ENCODE results near the gene FBXL19.

FBXL19 gene

GRCh38 chr16:30925632-30925987, 2.2 kb downstream of the FBXL19 start:
- no peaks in the 10 kb centered on the region for H3K79me2 ChIP-seq
- H3K4me2 ChIP-seq (ENCODE audit: low read length): no peak overlapping the region
- H3K36me3 ChIP-seq (ENCODE audit: control insufficient read depth, insufficient read depth, low read length): no peaks in the 10 kb centered on the region
- H3K27me3 ChIP-seq (ENCODE audit: control insufficient read depth, insufficient read depth, low read length): no peaks in the 10 kb centered on the region
- peaks cover 6% of the 10 kb centered on the region for H3K4me1 ChIP-seq
- TF ChIP-seq, protein P1, sequence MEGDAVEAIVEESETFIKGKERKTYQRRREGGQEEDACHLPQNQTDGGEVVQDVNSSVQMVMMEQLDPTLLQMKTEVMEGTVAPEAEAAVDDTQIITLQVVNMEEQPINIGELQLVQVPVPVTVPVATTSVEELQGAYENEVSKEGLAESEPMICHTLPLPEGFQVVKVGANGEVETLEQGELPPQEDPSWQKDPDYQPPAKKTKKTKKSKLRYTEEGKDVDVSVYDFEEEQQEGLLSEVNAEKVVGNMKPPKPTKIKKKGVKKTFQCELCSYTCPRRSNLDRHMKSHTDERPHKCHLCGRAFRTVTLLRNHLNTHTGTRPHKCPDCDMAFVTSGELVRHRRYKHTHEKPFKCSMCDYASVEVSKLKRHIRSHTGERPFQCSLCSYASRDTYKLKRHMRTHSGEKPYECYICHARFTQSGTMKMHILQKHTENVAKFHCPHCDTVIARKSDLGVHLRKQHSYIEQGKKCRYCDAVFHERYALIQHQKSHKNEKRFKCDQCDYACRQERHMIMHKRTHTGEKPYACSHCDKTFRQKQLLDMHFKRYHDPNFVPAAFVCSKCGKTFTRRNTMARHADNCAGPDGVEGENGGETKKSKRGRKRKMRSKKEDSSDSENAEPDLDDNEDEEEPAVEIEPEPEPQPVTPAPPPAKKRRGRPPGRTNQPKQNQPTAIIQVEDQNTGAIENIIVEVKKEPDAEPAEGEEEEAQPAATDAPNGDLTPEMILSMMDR (IDR thresholded peaks at IDR 0.05): no peak
- no peak overlapping the region for H3K27ac ChIP-seq
- no peak overlapping the region for H2AFZ ChIP-seq
- H3K4me3 ChIP-seq (ENCODE audit: low read depth, low read length): no peak overlapping the region
- no peaks in the 10 kb centered on the region for H3K9me3 ChIP-seq (ENCODE audit: control insufficient read depth, low read length)
- H3K9ac ChIP-seq: no peak overlapping the region

DNA sequence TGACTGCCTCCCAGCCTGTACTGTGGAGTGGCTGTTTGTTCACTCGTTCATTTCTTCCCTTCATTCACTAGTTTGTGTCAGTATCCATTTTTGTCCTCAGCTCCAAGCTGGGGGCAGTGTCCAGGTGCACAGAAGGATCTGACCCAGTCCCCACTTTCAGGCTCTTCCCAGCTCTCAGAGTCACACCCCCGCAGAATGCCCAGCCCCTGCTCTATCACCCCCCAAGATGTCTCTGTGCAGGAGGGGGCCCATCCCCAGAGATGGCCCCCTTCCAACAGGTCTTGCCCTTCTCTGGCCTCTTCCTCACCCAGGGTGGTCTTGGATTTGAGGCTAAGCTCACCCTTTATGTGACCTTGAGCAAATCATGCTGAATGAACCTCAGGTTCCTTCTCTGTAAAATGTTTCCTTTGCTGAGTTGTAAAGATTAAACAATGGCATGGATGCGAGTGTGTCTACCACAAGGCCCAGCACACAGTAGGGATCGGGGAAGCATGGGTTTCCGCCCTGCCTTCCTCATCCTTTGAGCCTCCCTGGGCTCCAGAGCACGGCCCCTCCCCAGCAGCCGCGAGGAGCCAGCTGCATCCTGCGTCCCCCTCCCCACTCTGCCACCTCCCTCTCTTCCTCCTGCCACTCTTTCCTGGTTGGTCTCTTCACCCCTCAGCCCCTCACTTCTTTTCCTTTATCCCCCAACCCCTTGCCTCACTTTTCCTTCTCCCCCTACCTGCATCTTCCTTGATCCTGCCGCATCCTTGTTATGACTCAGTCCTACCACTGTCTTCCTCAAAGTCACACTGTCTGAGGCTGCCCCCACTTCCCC, 2.8 kb downstream of the FBXL19 start:
- TF ChIP-seq, protein P1 (IDR thresholded peaks at IDR 0.05): no peak
- no peak overlapping the region for H3K27ac ChIP-seq
- H3K27me3 ChIP-seq (ENCODE audit: control insufficient read depth, insufficient read depth, low read length): no peaks in the 10 kb centered on the region
- peaks cover 6% of the 10 kb centered on the region for H3K4me1 ChIP-seq
- no peaks in the 10 kb centered on the region for H3K36me3 ChIP-seq (ENCODE audit: control insufficient read depth, insufficient read depth, low read length)
- H3K4me3 ChIP-seq (ENCODE audit: low read depth, low read length): no peak overlapping the region
- H3K4me2 ChIP-seq (ENCODE audit: low read length): no peak overlapping the region
- H3K79me2 ChIP-seq: no peaks in the 10 kb centered on the region
- no peak overlapping the region for H2AFZ ChIP-seq
- H3K9ac ChIP-seq: no peak overlapping the region
- no peaks in the 10 kb centered on the region for H3K9me3 ChIP-seq (ENCODE audit: control insufficient read depth, low read length)

GRCh38 chr16:30926937-30927788, 3.8 kb downstream of the FBXL19 start:
- no peak overlapping the region for H3K27ac ChIP-seq
- no peaks in the 10 kb centered on the region for H3K79me2 ChIP-seq
- H3K27me3 ChIP-seq (ENCODE audit: control insufficient read depth, insufficient read depth, low read length): no peaks in the 10 kb centered on the region
- H3K4me3 ChIP-seq (ENCODE audit: low read depth, low read length): no peak overlapping the region
- TF ChIP-seq, protein P1 (IDR thresholded peaks at IDR 0.05): no peak
- H3K9me3 ChIP-seq (ENCODE audit: control insufficient read depth, low read length): no peaks in the 10 kb centered on the region
- H3K9ac ChIP-seq: no peak overlapping the region
- no peaks in the 10 kb centered on the region for H3K36me3 ChIP-seq (ENCODE audit: control insufficient read depth, insufficient read depth, low read length)
- no peak overlapping the region for H3K4me2 ChIP-seq (ENCODE audit: low read length)
- H3K4me1 ChIP-seq: peaks cover 6% of the 10 kb centered on the region
- no peak overlapping the region for H2AFZ ChIP-seq

GRCh38 chr16:30927789-30928378, 4.5 kb downstream of the FBXL19 start:
- H2AFZ ChIP-seq: no peak overlapping the region
- peaks cover 6% of the 10 kb centered on the region for H3K4me1 ChIP-seq
- H3K27me3 ChIP-seq (ENCODE audit: control insufficient read depth, insufficient read depth, low read length): no peaks in the 10 kb centered on the region
- no peak overlapping the region for H3K9ac ChIP-seq
- H3K36me3 ChIP-seq (ENCODE audit: control insufficient read depth, insufficient read depth, low read length): no peaks in the 10 kb centered on the region
- no peak overlapping the region for H3K27ac ChIP-seq
- H3K9me3 ChIP-seq (ENCODE audit: control insufficient read depth, low read length): no peaks in the 10 kb centered on the region
- H3K79me2 ChIP-seq: no peaks in the 10 kb centered on the region
- TF ChIP-seq, protein P1 (IDR thresholded peaks at IDR 0.05): no peak
- no peak overlapping the region for H3K4me2 ChIP-seq (ENCODE audit: low read length)
- H3K4me3 ChIP-seq (ENCODE audit: low read depth, low read length): no peak overlapping the region
